ENCODE measurements around the gene LRRC47. TPM values are rescaled to one million over a fixed set of nuclear protein-coding genes. Genes with fewer than 3 reads are reported as not detected.

Gene LRRC47
- polyA plus RNA-seq, 2 donors = 10.4 to 17.8 TPM

GRCh38 chr1:3767328-3767925, 28.9 kb downstream of the LRRC47 start:
- Histone ChIP-seq H3K4me3 (ENCODE audit: low read depth in 1 of 2, low read length in 2 of 2) (no peak overlapping the region), H3K9me3 (ENCODE audit: control insufficient read depth in 2 of 2, insufficient read depth in 1 of 2, low read depth in 1 of 2, low read length in 1 of 2) (no peaks in the 10 kb centered on the region), H3K4me1 (ENCODE audit: control insufficient read depth in 2 of 2, insufficient read depth in 2 of 2, low read length in 1 of 2) (peaks cover 4 to 5% of the 10 kb centered on the region in 2 donors), H3K36me3 (ENCODE audit: control insufficient read depth in 2 of 2, insufficient read depth in 2 of 2, low read length in 1 of 2) (no peaks in the 10 kb centered on the region), H3K27me3 (ENCODE audit: control insufficient read depth in 1 of 2, insufficient read depth in 2 of 2, low read length in 2 of 2) (no peaks in the 10 kb centered on the region), H3K27ac (ENCODE audit: low read depth in 2 of 2, low read length in 1 of 2) (no peak overlapping the region)
- WGBS, 2 donors = 87 to 91% methylated on average over 17 of the region's 17 CpGs

- WGBS, 2 donors = 76 to 79% methylated on average over 28 to 31 of the region's 31 CpGs
- H3K27ac ChIP-seq (ENCODE audit: low read depth in 2 of 2, low read length in 1 of 2) = no peak overlapping the region
- no peak overlapping the region for H3K4me3 ChIP-seq (ENCODE audit: low read depth in 1 of 2, low read length in 2 of 2)
- peaks cover 0 to 3% of the 10 kb centered on the region in 2 donors for H3K9me3 ChIP-seq (ENCODE audit: control insufficient read depth in 2 of 2, insufficient read depth in 1 of 2, low read depth in 1 of 2, low read length in 1 of 2)
- no peaks in the 10 kb centered on the region for H3K36me3 ChIP-seq (ENCODE audit: control insufficient read depth in 2 of 2, insufficient read depth in 2 of 2, low read length in 1 of 2)
- no peaks in the 10 kb centered on the region for H3K4me1 ChIP-seq (ENCODE audit: control insufficient read depth in 2 of 2, insufficient read depth in 2 of 2, low read length in 1 of 2)
- no peaks in the 10 kb centered on the region for H3K27me3 ChIP-seq (ENCODE audit: control insufficient read depth in 1 of 2, insufficient read depth in 2 of 2, low read length in 2 of 2)
Measured at GRCh38 chr1:3763351-3764125, 32.8 kb downstream of the LRRC47 start.

- Histone ChIP-seq H3K27me3 (ENCODE audit: control insufficient read depth in 1 of 2, insufficient read depth in 2 of 2, low read length in 2 of 2) (no peaks in the 10 kb centered on the region), H3K27ac (ENCODE audit: low read depth in 2 of 2, low read length in 1 of 2) (no peak overlapping the region), H3K4me3 (ENCODE audit: low read depth in 1 of 2, low read length in 2 of 2) (no peak overlapping the region), H3K36me3 (ENCODE audit: control insufficient read depth in 2 of 2, insufficient read depth in 2 of 2, low read length in 1 of 2) (no peaks in the 10 kb centered on the region), H3K9me3 (ENCODE audit: control insufficient read depth in 2 of 2, insufficient read depth in 1 of 2, low read depth in 1 of 2, low read length in 1 of 2) (peaks cover 0 to 3% of the 10 kb centered on the region in 2 donors), H3K4me1 (ENCODE audit: control insufficient read depth in 2 of 2, insufficient read depth in 2 of 2, low read length in 1 of 2) (no peaks in the 10 kb centered on the region)
- WGBS, 2 donors = 80 to 85% methylated on average over 11 to 12 of the region's 12 CpGs
Measured at GRCh38 chr1:3762873-3763228, 33.4 kb downstream of the LRRC47 start.

GRCh38 chr1:3762151-3762872, 34.0 kb downstream of the LRRC47 start:
- H3K36me3 ChIP-seq (ENCODE audit: control insufficient read depth in 2 of 2, insufficient read depth in 2 of 2, low read length in 1 of 2) = no peaks in the 10 kb centered on the region
- H3K27ac ChIP-seq (ENCODE audit: low read depth in 2 of 2, low read length in 1 of 2) = no peak overlapping the region
- H3K4me3 ChIP-seq (ENCODE audit: low read depth in 1 of 2, low read length in 2 of 2) = no peak overlapping the region
- H3K27me3 ChIP-seq (ENCODE audit: control insufficient read depth in 1 of 2, insufficient read depth in 2 of 2, low read length in 2 of 2) = no peaks in the 10 kb centered on the region
- peaks cover 0 to 3% of the 10 kb centered on the region in 2 donors for H3K9me3 ChIP-seq (ENCODE audit: control insufficient read depth in 2 of 2, insufficient read depth in 1 of 2, low read depth in 1 of 2, low read length in 1 of 2)
- no peaks in the 10 kb centered on the region for H3K4me1 ChIP-seq (ENCODE audit: control insufficient read depth in 2 of 2, insufficient read depth in 2 of 2, low read length in 1 of 2)
- WGBS, 2 donors = 77 to 80% methylated on average over 14 to 15 of the region's 15 CpGs

- H3K27me3 ChIP-seq (ENCODE audit: control insufficient read depth in 1 of 2, insufficient read depth in 2 of 2, low read length in 2 of 2) = no peaks in the 10 kb centered on the region
- no peaks in the 10 kb centered on the region for H3K4me1 ChIP-seq (ENCODE audit: control insufficient read depth in 2 of 2, insufficient read depth in 2 of 2, low read length in 1 of 2)
- H3K4me3 ChIP-seq (ENCODE audit: low read depth in 1 of 2, low read length in 2 of 2) = no peak overlapping the region
- H3K36me3 ChIP-seq (ENCODE audit: control insufficient read depth in 2 of 2, insufficient read depth in 2 of 2, low read length in 1 of 2) = no peaks in the 10 kb centered on the region
- no peak overlapping the region for H3K27ac ChIP-seq (ENCODE audit: low read depth in 2 of 2, low read length in 1 of 2)
- whole genome bisulfite sequencing, 2 donors = 81 to 83% methylated on average over 17 of the region's 17 CpGs
- H3K9me3 ChIP-seq (ENCODE audit: control insufficient read depth in 2 of 2, insufficient read depth in 1 of 2, low read depth in 1 of 2, low read length in 1 of 2) = peaks cover 0 to 3% of the 10 kb centered on the region in 2 donors
Measured at GRCh38 chr1:3761296-3762010, 34.8 kb downstream of the LRRC47 start.

- Histone ChIP-seq H3K4me1 (ENCODE audit: control insufficient read depth in 2 of 2, insufficient read depth in 2 of 2, low read length in 1 of 2) (no peaks in the 10 kb centered on the region), H3K27ac (ENCODE audit: low read depth in 2 of 2, low read length in 1 of 2) (no peak overlapping the region), H3K4me3 (ENCODE audit: low read depth in 1 of 2, low read length in 2 of 2) (no peak overlapping the region), H3K36me3 (ENCODE audit: control insufficient read depth in 2 of 2, insufficient read depth in 2 of 2, low read length in 1 of 2) (no peaks in the 10 kb centered on the region), H3K9me3 (ENCODE audit: control insufficient read depth in 2 of 2, insufficient read depth in 1 of 2, low read depth in 1 of 2, low read length in 1 of 2) (peaks cover 0 to 3% of the 10 kb centered on the region in 2 donors), H3K27me3 (ENCODE audit: control insufficient read depth in 1 of 2, insufficient read depth in 2 of 2, low read length in 2 of 2) (no peaks in the 10 kb centered on the region)
- WGBS, 2 donors = 49 to 68% methylated on average over 6 of the region's 6 CpGs
Measured at GRCh38 chr1:3759796-3760195, 36.5 kb downstream of the LRRC47 start.

- no peaks in the 10 kb centered on the region for H3K27me3 ChIP-seq (ENCODE audit: control insufficient read depth in 1 of 2, insufficient read depth in 2 of 2, low read length in 2 of 2)
- WGBS, 2 donors = 75 to 78% methylated on average over 6 of the region's 6 CpGs
Measured at GRCh38 chr1:3759164-3759563, 37.1 kb downstream of the LRRC47 start.

GRCh38 chr1:3756394-3756793, 39.9 kb downstream of the LRRC47 start:
- H3K4me1 ChIP-seq (ENCODE audit: control insufficient read depth in 2 of 2, insufficient read depth in 2 of 2, low read length in 1 of 2) = no peaks in the 10 kb centered on the region
- H3K4me3 ChIP-seq (ENCODE audit: low read depth in 1 of 2, low read length in 2 of 2) = no peak overlapping the region
- no peaks in the 10 kb centered on the region for H3K36me3 ChIP-seq (ENCODE audit: control insufficient read depth in 2 of 2, insufficient read depth in 2 of 2, low read length in 1 of 2)
- H3K9me3 ChIP-seq (ENCODE audit: control insufficient read depth in 2 of 2, insufficient read depth in 1 of 2, low read depth in 1 of 2, low read length in 1 of 2) = peaks cover 0 to 3% of the 10 kb centered on the region in 2 donors
- no peak overlapping the region for H3K27ac ChIP-seq (ENCODE audit: low read depth in 2 of 2, low read length in 1 of 2)
- WGBS, 2 donors = 79 to 83% methylated on average over 21 of the region's 21 CpGs
- H3K27me3 ChIP-seq (ENCODE audit: control insufficient read depth in 1 of 2, insufficient read depth in 2 of 2, low read length in 2 of 2) = no peaks in the 10 kb centered on the region

More at GRCh38 chr1:3759164-3759563, 37.1 kb downstream of the LRRC47 start:
- Histone ChIP-seq H3K27ac (ENCODE audit: low read depth in 2 of 2, low read length in 1 of 2) (no peak overlapping the region), H3K4me1 (ENCODE audit: control insufficient read depth in 2 of 2, insufficient read depth in 2 of 2, low read length in 1 of 2) (no peaks in the 10 kb centered on the region), H3K9me3 (ENCODE audit: control insufficient read depth in 2 of 2, insufficient read depth in 1 of 2, low read depth in 1 of 2, low read length in 1 of 2) (peaks cover 0 to 3% of the 10 kb centered on the region in 2 donors), H3K36me3 (ENCODE audit: control insufficient read depth in 2 of 2, insufficient read depth in 2 of 2, low read length in 1 of 2) (no peaks in the 10 kb centered on the region), H3K4me3 (ENCODE audit: low read depth in 1 of 2, low read length in 2 of 2) (no peak overlapping the region)

- H3K9me3 ChIP-seq (ENCODE audit: control insufficient read depth in 2 of 2, insufficient read depth in 1 of 2, low read depth in 1 of 2, low read length in 1 of 2) = no peaks in the 10 kb centered on the region
- H3K27ac ChIP-seq (ENCODE audit: low read depth in 2 of 2, low read length in 1 of 2) = no peak overlapping the region
- H3K4me3 ChIP-seq (ENCODE audit: low read depth in 1 of 2, low read length in 2 of 2) = no peak overlapping the region
- WGBS, 2 donors = 86 to 87% methylated on average over 20 of the region's 20 CpGs
- H3K27me3 ChIP-seq (ENCODE audit: control insufficient read depth in 1 of 2, insufficient read depth in 2 of 2, low read length in 2 of 2) = no peaks in the 10 kb centered on the region
- H3K4me1 ChIP-seq (ENCODE audit: control insufficient read depth in 2 of 2, insufficient read depth in 2 of 2, low read length in 1 of 2) = no peaks in the 10 kb centered on the region
- no peaks in the 10 kb centered on the region for H3K36me3 ChIP-seq (ENCODE audit: control insufficient read depth in 2 of 2, insufficient read depth in 2 of 2, low read length in 1 of 2)
Measured at GRCh38 chr1:3753656-3754454, 42.4 kb downstream of the LRRC47 start.

Data from esophagus (tissue), 2 donors.